HUES6 (cell line): Measurements from ENCODE around the gene GABRG3.
A peak's percentile ranks its signal among the peaks of the same experiment; 100 is the strongest.

Source experiments
- H3K27ac ChIP-seq: 2 replicates; pipeline ENCODE4 v1.7.0; 2013; ENCODE audit warnings: low read depth, mild to moderate bottlenecking, low read length, inconsistent platforms
- H3K27me3 ChIP-seq: 2 replicates; pipeline ENCODE4 v1.6.1; 2013; ENCODE audit warnings: low read length; ENCODE audit not compliant: control insufficient read depth, insufficient read depth
- H3K36me3 ChIP-seq: 2 replicates; pipeline ENCODE4 v1.6.1; 2013; ENCODE audit warnings: low read length; ENCODE audit not compliant: control insufficient read depth, insufficient read depth
- H3K4me1 ChIP-seq: 2 replicates; pipeline ENCODE4 v1.6.1; 2013; ENCODE audit warnings: low read length; ENCODE audit not compliant: control insufficient read depth, insufficient read depth
- H3K4me3 ChIP-seq: 2 replicates; pipeline ENCODE4 v1.5.1; 2013; ENCODE audit warnings: low read depth, low read length
- H3K9ac ChIP-seq: one replicate; pipeline ENCODE4 v1.6.1; 2013; ENCODE audit warnings: mild to moderate bottlenecking, low read length
- H3K9me3 ChIP-seq: 2 replicates; pipeline ENCODE4 v1.6.1; 2013; ENCODE audit warnings: low read depth, low read length; ENCODE audit not compliant: control insufficient read depth, insufficient read depth

Gene GABRG3

DNA sequence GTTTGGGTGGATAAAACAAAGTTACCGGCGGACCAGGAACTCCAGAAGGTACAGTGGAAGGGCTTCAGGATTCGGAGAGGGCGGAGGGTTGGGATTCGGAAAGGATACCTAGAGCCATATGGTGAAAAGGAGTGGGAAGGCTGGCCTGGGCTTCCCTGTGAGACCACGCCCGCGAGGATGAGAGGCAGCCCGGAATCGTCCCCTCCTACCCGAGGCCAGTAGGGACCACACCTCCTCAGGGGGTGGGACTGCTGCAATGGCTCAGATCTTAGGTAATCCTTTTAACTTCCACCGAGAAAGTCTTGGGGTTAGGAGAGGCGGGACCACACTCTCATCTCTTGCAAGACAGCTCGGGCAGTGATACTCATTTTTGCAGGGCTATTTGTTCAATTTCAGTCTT lies 616.8 kb downstream of the GABRG3 start:
- Histone ChIP-seq H3K4me3 (peak overlapping the region; percentile 41), H3K9ac (no peak overlapping the region)

DNA sequence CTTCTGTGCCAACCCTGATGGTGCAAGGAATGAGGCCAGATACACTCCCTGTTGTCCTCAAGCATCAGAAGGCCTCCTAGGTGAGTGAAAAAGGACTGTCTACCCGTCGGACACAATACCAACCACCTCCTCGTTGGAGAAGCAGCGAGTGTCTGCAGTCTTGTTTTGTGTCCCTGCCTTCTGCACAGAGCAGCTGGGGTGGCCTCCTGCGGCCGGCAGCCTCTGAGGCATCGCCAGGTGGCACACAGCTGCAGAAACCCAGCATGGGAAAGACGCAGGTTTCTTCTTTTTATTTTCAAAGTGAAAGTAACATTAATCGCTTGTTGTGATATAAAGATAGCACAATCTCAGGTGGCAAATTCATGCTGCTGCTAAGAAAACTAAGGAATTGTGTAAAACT lies 618.3 kb downstream of the GABRG3 start:
- H3K4me3 ChIP-seq: no peak overlapping the region
- no peaks in the 10 kb centered on the region for H3K36me3 ChIP-seq
- no peaks in the 10 kb centered on the region for H3K9me3 ChIP-seq
- H3K9ac ChIP-seq: no peak overlapping the region
- H3K4me1 ChIP-seq: no peaks in the 10 kb centered on the region; the same call in 1 of the 2 replicates
- H3K27me3 ChIP-seq: no peaks in the 10 kb centered on the region; the same call in 1 of the 2 replicates
- H3K27ac ChIP-seq: no peak overlapping the region

More for the DNA sequence above, 616.8 kb downstream of the GABRG3 start:
- Histone ChIP-seq H3K27ac (no peak overlapping the region), H3K36me3 (no peaks in the 10 kb centered on the region), H3K4me1 (no peaks in the 10 kb centered on the region; the same call in 1 of the 2 replicates), H3K9me3 (no peaks in the 10 kb centered on the region), H3K27me3 (no peaks in the 10 kb centered on the region)

DNA sequence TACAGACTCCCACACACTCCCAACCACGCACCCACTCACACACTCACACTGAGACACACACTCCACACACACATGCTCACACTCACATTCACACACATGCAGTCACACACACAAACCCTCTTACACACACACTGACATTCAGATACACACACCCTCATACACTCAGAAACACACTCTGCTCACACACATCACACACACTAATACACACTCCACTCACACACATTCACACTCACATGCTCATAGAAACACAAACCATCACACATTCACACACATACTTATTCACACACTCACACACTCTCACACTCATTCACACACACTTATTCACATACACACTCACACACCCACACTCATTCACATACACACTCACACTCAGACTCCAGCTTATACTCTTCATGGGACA lies 618.8 kb downstream of the GABRG3 start:
- H3K4me1 ChIP-seq: no peaks in the 10 kb centered on the region; the same call in 1 of the 2 replicates
- H3K27ac ChIP-seq: no peak overlapping the region
- H3K9ac ChIP-seq: no peak overlapping the region
- H3K9me3 ChIP-seq: no peaks in the 10 kb centered on the region
- no peaks in the 10 kb centered on the region for H3K36me3 ChIP-seq
- H3K27me3 ChIP-seq: no peaks in the 10 kb centered on the region; the same call in 1 of the 2 replicates
- no peak overlapping the region for H3K4me3 ChIP-seq
